ENCODE measurements around the gene OGFR. TPM values are rescaled to one million over a fixed set of nuclear protein-coding genes. Genes with fewer than 3 reads are reported as not detected.

Gene OGFR
- total RNA-seq, 2 donors from 2014 or later, result 60.2 to 76.9 TPM

DNA sequence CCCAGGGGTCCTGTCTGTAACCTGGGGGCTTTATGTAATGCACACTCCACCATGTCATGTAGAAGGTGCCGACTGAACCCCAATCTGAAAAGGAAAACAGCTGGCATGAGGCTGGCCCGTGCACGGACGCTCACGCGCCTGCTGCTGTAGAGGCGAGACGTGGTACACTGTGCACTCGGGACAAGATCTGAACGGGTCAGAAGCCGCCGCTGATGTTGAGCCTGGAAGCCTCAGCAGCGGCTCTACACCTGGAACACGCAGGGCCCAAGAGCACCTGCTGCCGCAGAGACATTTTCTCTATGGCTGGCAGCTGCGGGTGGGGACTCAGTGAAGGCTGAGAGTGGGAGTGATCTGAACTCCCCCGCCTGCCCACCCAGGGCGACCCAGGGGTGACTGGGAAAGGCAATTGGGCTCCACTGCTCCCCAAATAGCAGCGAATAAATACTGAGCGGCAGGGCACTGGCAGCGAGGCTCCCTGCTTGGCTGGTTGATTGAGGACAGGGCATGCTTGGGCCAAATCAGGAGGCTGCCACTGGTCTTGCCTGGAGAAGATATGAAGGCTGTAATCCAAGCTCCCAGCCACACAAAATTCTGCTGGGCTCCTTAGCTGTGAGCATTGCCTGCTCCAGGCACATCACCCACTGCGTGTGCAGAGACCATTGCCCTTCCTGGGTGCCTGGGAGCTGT lies 2.5 kb upstream of the OGFR start:
- Histone ChIP-seq H3K36me3 (peaks cover 4 to 7% of the 10 kb centered on the region in 2 donors), H3K9me3 (no peaks in the 10 kb centered on the region), H3K27me3 (replicated peaks; ENCODE audit: insufficient read depth) (no peaks in the 10 kb centered on the region), H3K4me3 (no peak overlapping the region), H3K4me1 (replicated peaks) (peaks cover 5% of the 10 kb centered on the region), H3K27ac (no peak overlapping the region)
- 74% methylated on average over 22 of the region's 22 CpGs for WGBS
- intact Hi-C loops (cut with DNase I), result loop anchor here (10.0 kb wide), 1 partner anchor 297 kb away; no protein-coding TSS in a partner anchor
- TF ChIP-seq, protein P1, sequence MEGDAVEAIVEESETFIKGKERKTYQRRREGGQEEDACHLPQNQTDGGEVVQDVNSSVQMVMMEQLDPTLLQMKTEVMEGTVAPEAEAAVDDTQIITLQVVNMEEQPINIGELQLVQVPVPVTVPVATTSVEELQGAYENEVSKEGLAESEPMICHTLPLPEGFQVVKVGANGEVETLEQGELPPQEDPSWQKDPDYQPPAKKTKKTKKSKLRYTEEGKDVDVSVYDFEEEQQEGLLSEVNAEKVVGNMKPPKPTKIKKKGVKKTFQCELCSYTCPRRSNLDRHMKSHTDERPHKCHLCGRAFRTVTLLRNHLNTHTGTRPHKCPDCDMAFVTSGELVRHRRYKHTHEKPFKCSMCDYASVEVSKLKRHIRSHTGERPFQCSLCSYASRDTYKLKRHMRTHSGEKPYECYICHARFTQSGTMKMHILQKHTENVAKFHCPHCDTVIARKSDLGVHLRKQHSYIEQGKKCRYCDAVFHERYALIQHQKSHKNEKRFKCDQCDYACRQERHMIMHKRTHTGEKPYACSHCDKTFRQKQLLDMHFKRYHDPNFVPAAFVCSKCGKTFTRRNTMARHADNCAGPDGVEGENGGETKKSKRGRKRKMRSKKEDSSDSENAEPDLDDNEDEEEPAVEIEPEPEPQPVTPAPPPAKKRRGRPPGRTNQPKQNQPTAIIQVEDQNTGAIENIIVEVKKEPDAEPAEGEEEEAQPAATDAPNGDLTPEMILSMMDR (IDR thresholded peaks at IDR 0.05), result no peak
- TF ChIP-seq POLR2AphosphoS5 (IDR thresholded peaks at IDR 0.05) (no peak), POLR2A (IDR thresholded peaks at IDR 0.05) (no peak)
- no peak for DNase-seq (ENCODE audit: low spot score)

DNA sequence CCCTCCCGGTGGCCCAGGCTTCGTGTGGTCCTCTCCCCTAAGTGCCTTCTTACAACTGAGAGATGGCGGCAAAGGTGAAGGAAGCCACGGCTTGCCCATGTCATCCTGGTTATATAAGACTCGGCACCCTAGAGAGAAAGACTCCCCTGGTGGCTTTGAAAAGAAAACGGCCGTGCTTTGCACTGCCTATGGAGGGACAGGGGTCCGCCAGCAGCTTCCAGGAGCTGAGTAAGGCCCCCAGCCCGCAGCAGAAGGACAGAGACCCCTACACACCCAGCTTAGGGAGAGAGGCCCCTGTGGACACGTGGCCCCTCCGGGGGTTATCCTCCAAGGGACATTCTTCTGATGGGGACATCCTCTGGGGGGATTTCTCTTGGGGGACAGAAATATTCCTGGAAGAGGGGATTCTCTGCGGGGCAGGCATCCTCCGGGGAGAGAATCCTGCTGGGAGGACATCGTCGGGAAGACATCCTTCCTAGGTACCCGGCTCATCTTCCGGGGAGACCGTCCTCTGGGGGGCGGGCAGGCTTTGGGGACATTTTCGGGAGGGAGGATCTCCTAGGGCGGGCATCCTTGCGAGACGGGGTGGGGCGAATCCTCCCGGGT lies 511 bp upstream of the OGFR start:
- Histone ChIP-seq H3K9me3 (no peaks in the 10 kb centered on the region), H3K36me3 (peaks cover under 1 to 14% of the 10 kb centered on the region in 2 donors), H3K27me3 (replicated peaks; ENCODE audit: insufficient read depth) (no peaks in the 10 kb centered on the region), H3K27ac (peak overlapping the region; percentile 89 to 91), H3K4me3 (peak overlapping the region; percentile 92 to 100), H3K4me1 (replicated peaks) (no peaks in the 10 kb centered on the region)
- WGBS, result 16% methylated on average over 25 of the region's 25 CpGs
- TF ChIP-seq POLR2A (IDR thresholded peaks at IDR 0.05) (no peak), POLR2AphosphoS5 (IDR thresholded peaks at IDR 0.05) (no peak)
- TF ChIP-seq, protein P1 (IDR thresholded peaks at IDR 0.05), result no peak
- no peak for DNase-seq (ENCODE audit: low spot score)
- intact Hi-C loops (cut with DNase I), result loop anchor here (10.0 kb wide), 1 partner anchor 299 kb away; no protein-coding TSS in a partner anchor

DNA sequence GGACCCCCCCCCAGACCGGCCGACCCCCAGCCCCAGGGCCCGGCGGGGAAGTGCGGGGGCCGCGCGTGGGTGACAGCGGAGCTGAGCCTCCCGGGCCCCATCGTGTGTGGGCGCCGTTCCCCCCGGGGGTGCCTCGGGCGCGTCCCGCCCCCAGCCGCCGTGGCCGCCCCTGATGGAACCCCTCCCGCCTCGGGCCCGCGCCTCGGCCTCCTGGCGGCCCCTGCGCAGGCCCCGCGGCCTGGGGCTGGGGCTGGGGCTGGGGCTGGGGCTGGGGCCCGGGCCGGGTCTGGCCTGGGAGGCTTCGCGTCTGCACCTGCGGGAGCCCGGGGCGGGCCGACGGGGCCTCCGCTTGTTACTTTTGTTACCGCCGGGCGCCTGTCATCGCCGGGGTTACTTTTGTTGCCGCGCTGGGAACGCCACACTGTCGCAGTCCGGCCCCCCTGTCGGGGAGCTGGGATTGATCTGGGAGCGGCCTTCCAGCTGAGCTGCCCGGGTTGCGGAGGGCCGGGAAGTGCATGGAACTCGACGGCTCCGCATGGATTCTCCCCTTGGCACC lies 598 bp downstream of the OGFR start:
- intact Hi-C loops (cut with DNase I), result loop anchor here (5.0 to 10.0 kb wide), 2 partner anchors 138 to 300 kb away; no protein-coding TSS in a partner anchor
- Histone ChIP-seq H3K27me3 (replicated peaks; ENCODE audit: insufficient read depth) (no peaks in the 10 kb centered on the region), H3K9me3 (no peaks in the 10 kb centered on the region), H3K4me1 (replicated peaks) (no peaks in the 10 kb centered on the region), H3K36me3 (peaks cover 0 to 25% of the 10 kb centered on the region in 2 donors), H3K4me3 (peak overlapping the region; percentile 92 to 100), H3K27ac (peak overlapping the region; percentile 89 to 91)
- TF ChIP-seq POLR2AphosphoS5 (IDR thresholded peaks at IDR 0.05) (no peak), POLR2A (IDR thresholded peaks at IDR 0.05) (no peak)
- TF ChIP-seq, protein P1 (IDR thresholded peaks at IDR 0.05), result no peak
- DNase-seq (ENCODE audit: low spot score), result no peak
- WGBS, result 0% methylated on average over 24 of the region's 58 CpGs

DNA sequence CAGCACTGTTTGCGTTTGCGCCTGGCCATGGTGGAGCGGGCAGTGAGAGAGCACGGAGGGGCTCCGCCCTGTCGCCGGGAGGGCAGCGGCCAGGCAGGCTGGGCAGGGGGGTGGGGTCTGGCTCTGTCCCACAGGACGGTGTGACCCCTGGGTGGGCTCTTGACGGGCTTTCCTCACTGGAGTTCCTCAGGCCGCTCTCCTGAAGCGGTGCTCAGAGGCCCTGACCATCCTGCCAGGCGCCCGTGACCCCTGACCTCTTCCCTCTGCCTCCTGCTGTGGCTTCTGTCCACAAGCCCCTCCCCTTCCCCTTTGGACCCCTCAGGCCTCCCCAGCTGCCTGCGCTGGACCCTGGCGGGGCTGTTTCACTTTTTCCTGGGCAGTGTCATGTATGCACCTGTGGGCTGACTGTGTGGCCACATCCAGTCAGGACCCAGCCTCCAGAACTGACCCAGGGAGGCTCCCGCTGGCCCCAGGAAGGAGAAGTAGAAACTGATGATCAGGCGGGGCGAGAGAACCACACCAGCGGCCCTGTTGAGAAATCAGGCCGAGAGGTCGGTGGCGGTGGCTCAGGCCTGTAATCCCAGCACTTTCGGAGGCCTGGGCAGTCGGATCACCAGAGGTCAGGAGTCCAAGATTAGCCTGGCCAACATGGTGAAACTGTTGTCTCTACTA lies 1.2 kb downstream of the OGFR start:
- peaks cover 0 to 31% of the 10 kb centered on the region in 2 donors for H3K36me3 ChIP-seq

More for the DNA sequence above, 1.2 kb downstream of the OGFR start:
- Histone ChIP-seq H3K4me3 (peak overlapping the region; percentile 92 to 100), H3K27me3 (replicated peaks; ENCODE audit: insufficient read depth) (no peaks in the 10 kb centered on the region), H3K27ac (peak overlapping the region; percentile 89 to 91), H3K9me3 (no peaks in the 10 kb centered on the region), H3K4me1 (replicated peaks) (no peaks in the 10 kb centered on the region)
- DNase-seq (ENCODE audit: low spot score), result no peak
- intact Hi-C loops (cut with DNase I), result loop anchor here (5.0 to 10.0 kb wide), 2 partner anchors 139 to 301 kb away; no protein-coding TSS in a partner anchor
- TF ChIP-seq POLR2AphosphoS5 (IDR thresholded peaks at IDR 0.05) (no peak), POLR2A (IDR thresholded peaks at IDR 0.05) (no peak)
- TF ChIP-seq, protein P1 (IDR thresholded peaks at IDR 0.05), result no peak
- 33% methylated on average over 25 of the region's 25 CpGs for WGBS

Measured in prostate gland (tissue), 2 donors.